SK-N-SH treated with all-trans-retinoic acid at 6 μM for 48 hours (cell line): Measurements from ENCODE around the gene AKT2.

Source experiments
- ATAC-seq: fragments of 200-7000 bp; cut with Tn5 transposase; 3 replicates; pipeline ENCODE4 v1.9.1; 2020; ENCODE audit warnings: mild to moderate bottlenecking, moderate library complexity
- ARNTL ChIP-seq: fragments of 450-650 bp; formaldehyde crosslinking; IDR thresholded peaks from 2 replicates; pipeline ENCODE4 v1.5.0; 2020; ENCODE audit warnings: low read depth, mild to moderate bottlenecking, moderate library complexity, borderline replicate concordance
- BACH2 ChIP-seq: fragments of 250-450 bp; sonication (Bioruptor Pico); IDR thresholded peaks from 2 replicates; pipeline ENCODE4 v1.9.0; 2021; ENCODE audit warnings: mild to moderate bottlenecking, borderline replicate concordance
- CSDC2 ChIP-seq: fragments of 250-450 bp; sonication (Bioruptor Pico); IDR thresholded peaks from 2 replicates; pipeline ENCODE4 v1.5.0; 2020; ENCODE audit warnings: mild to moderate bottlenecking, moderate library complexity
- CSRNP3 ChIP-seq: fragments of 250-450 bp; sonication (Bioruptor Pico); IDR thresholded peaks from 2 replicates; pipeline ENCODE4 v1.5.1; 2021; ENCODE audit warnings: mild to moderate bottlenecking, moderate library complexity
- ESRRG ChIP-seq: fragments of 250-450 bp; sonication (Bioruptor Pico); IDR thresholded peaks from 2 replicates; pipeline ENCODE4 v1.6.1; 2021; ENCODE audit warnings: mild to moderate bottlenecking
- GLIS3 ChIP-seq: fragments of 250-450 bp; sonication (Bioruptor Pico); IDR thresholded peaks from 2 replicates; pipeline ENCODE4 v1.5.0; 2020; ENCODE audit warnings: mild to moderate bottlenecking, moderate library complexity
- ISL1 ChIP-seq: fragments of 250-450 bp; sonication (Bioruptor Pico); IDR thresholded peaks from 2 replicates; pipeline ENCODE4 v2.1.2; 2022; ENCODE audit warnings: mild to moderate bottlenecking, moderate library complexity
- OSR1 ChIP-seq: fragments of 250-450 bp; sonication (Bioruptor Pico); IDR thresholded peaks from 2 replicates; pipeline ENCODE4 v1.8.0; 2022; ENCODE audit warnings: moderate library complexity, mild to moderate bottlenecking, inconsistent platforms
- PATZ1 ChIP-seq: fragments of 250-450 bp; sonication (Bioruptor Pico); IDR thresholded peaks from 2 replicates; pipeline ENCODE4 v1.8.0; 2020; ENCODE audit warnings: mild to moderate bottlenecking, moderate library complexity, borderline replicate concordance
- POU6F1 ChIP-seq: fragments of 250-450 bp; sonication (Bioruptor Pico); IDR thresholded peaks from 2 replicates; pipeline ENCODE4 v1.8.0; 2021; ENCODE audit warnings: low read depth, mild to moderate bottlenecking, moderate library complexity, borderline replicate concordance
- PPARA ChIP-seq: fragments of 250-450 bp; sonication (Bioruptor Pico); IDR thresholded peaks from 2 replicates; pipeline ENCODE4 v1.5.0; 2020; ENCODE audit warnings: mild to moderate bottlenecking, borderline replicate concordance
- RARB ChIP-seq: fragments of 250-450 bp; sonication (Bioruptor Pico); IDR thresholded peaks from 2 replicates; pipeline ENCODE4 v1.8.0; 2021; ENCODE audit warnings: mild to moderate bottlenecking, moderate library complexity
- TCF4 ChIP-seq: fragments of 250-450 bp; sonication (Bioruptor Pico); IDR thresholded peaks from 2 replicates; pipeline ENCODE4 v1.8.0; 2021; ENCODE audit warnings: mild to moderate bottlenecking, moderate library complexity, borderline replicate concordance
- TOX ChIP-seq: fragments of 250-450 bp; sonication (Bioruptor Pico); IDR thresholded peaks from 2 replicates; pipeline ENCODE4 v1.8.0; 2021; ENCODE audit warnings: mild to moderate bottlenecking, moderate library complexity, borderline replicate concordance
- TSHZ2 ChIP-seq: fragments of 250-450 bp; sonication (Bioruptor Pico); IDR thresholded peaks from 2 replicates; pipeline ENCODE4 v1.5.0; 2020; ENCODE audit warnings: mild to moderate bottlenecking, moderate library complexity
- ZC3H10 ChIP-seq: fragments of 250-450 bp; sonication (Bioruptor Pico); IDR thresholded peaks from 2 replicates; pipeline ENCODE4 v1.5.1; 2021; ENCODE audit warnings: mild to moderate bottlenecking, moderate library complexity
- ZFP30 ChIP-seq: fragments of 450-650 bp; formaldehyde crosslinking; IDR thresholded peaks from 2 replicates; pipeline ENCODE4 v1.5.0; 2022; ENCODE audit warnings: mild to moderate bottlenecking, moderate library complexity
- ZNF70 ChIP-seq: fragments of 450-650 bp; formaldehyde crosslinking; IDR thresholded peaks from 2 replicates; pipeline ENCODE4 v1.5.0; 2020; ENCODE audit warnings: mild to moderate bottlenecking, moderate library complexity
- ZNF8 ChIP-seq: fragments of 450-650 bp; formaldehyde crosslinking; IDR thresholded peaks from 2 replicates; pipeline ENCODE4 v1.5.0; 2020; ENCODE audit warnings: mild to moderate bottlenecking, moderate library complexity

Gene AKT2

GRCh38 chr19:40254714-40255418 is 30.3 kb downstream of the AKT2 start:
- no peak for ATAC-seq
- TF ChIP-seq RARB (CRISPR knock-in tag) (no peak), PPARA (CRISPR knock-in tag) (no peak), GLIS3 (CRISPR knock-in tag) (no peak), PATZ1 (CRISPR knock-in tag) (no peak), ESRRG (CRISPR knock-in tag) (no peak), TSHZ2 (CRISPR knock-in tag) (no peak), ZNF70 (CRISPR knock-in tag) (no peak), TOX (CRISPR knock-in tag) (no peak), CSDC2 (no peak), BACH2 (CRISPR knock-in tag) (no peak), OSR1 (CRISPR knock-in tag) (no peak), ARNTL (CRISPR knock-in tag) (no peak)
- TF ChIP-seq, all 23 proteins: peak for 0

- no peak for TF ChIP-seq TCF4 (CRISPR knock-in tag)
- TF ChIP-seq OSR1 (CRISPR knock-in tag) = no peak
- TF ChIP-seq BACH2 (CRISPR knock-in tag) = no peak
- TF ChIP-seq CSDC2 = no peak
- no peak for TF ChIP-seq POU6F1 (CRISPR knock-in tag)
- no peak for TF ChIP-seq GLIS3 (CRISPR knock-in tag)
- no peak for TF ChIP-seq PPARA (CRISPR knock-in tag)
- TF ChIP-seq TSHZ2 (CRISPR knock-in tag) = no peak
- no peak for TF ChIP-seq CSRNP3 (CRISPR knock-in tag)
- no peak for TF ChIP-seq RARB (CRISPR knock-in tag)
- TF ChIP-seq ZNF70 (CRISPR knock-in tag) = no peak
- TF ChIP-seq ZC3H10 = no peak
- ATAC-seq = no peak
These were observed 31.5 kb downstream of the AKT2 start for GRCh38 chr19:40253611-40254092.

- no peak for ATAC-seq
- TF ChIP-seq RARB (CRISPR knock-in tag) (no peak), ZFP30 (CRISPR knock-in tag) (no peak), ARNTL (CRISPR knock-in tag) (no peak), ISL1 (CRISPR knock-in tag) (no peak), OSR1 (CRISPR knock-in tag) (no peak), GLIS3 (CRISPR knock-in tag) (no peak), ZC3H10 (no peak), PATZ1 (CRISPR knock-in tag) (no peak), CSDC2 (no peak), ZNF8 (CRISPR knock-in tag) (no peak)
These were observed 32.8 kb downstream of the AKT2 start for GRCh38 chr19:40252395-40252794.
